Type B pancreatic cell (in vitro differentiated cells): ENCODE data around the gene UGT2A1. TPM values are rescaled to one million over a fixed set of nuclear protein-coding genes. Genes with fewer than 3 reads are reported as not detected.
"Not testable (repeated sequence)": the region's sequence is repeated elsewhere in the genome, so short reads cannot be mapped to it uniquely, and the experiment has no call there.

Experiments
- DNase-seq: peaks from one replicate; pipeline ENCODE4 v3.0.0; 2021; ENCODE audit warnings: mixed read lengths; ENCODE audit not compliant: unreplicated experiment; ENCODE audit errors: extremely low spot score
- H3K27ac Mint-ChIP-seq: 2 replicates; pipeline ENCODE4 v1.8.0; 2021; ENCODE audit warnings: mild to moderate bottlenecking, mixed read lengths
- H3K27me3 Mint-ChIP-seq: 2 replicates; pipeline ENCODE4 v1.8.0; 2021; ENCODE audit warnings: mixed read lengths
- H3K36me3 Mint-ChIP-seq: 2 replicates; pipeline ENCODE4 v1.8.0; 2021; ENCODE audit warnings: mixed read lengths
- H3K4me1 Mint-ChIP-seq: one replicate; pipeline ENCODE4 v1.8.0; 2021; ENCODE audit warnings: mixed read lengths; ENCODE audit not compliant: unreplicated experiment
- H3K4me3 Mint-ChIP-seq: 2 replicates; pipeline ENCODE4 v1.8.0; 2021; ENCODE audit warnings: mild to moderate bottlenecking, mixed read lengths
- H3K9me3 Mint-ChIP-seq: 2 replicates; pipeline ENCODE4 v1.8.0; 2021; ENCODE audit warnings: mixed read lengths
- total RNA-seq: library from RNA; stranded (reverse); gene quantifications from 2 replicates; pipeline ENCODE4 v1.2.1, GENCODE V29; 2021; ENCODE audit warnings: low replicate concordance
- TF ChIP-seq, protein P1 (sequence below): fragments of 200-600 bp; sonication (generic); conservative IDR thresholded peaks from 2 replicates; pipeline ENCODE4 v1.5.0; 2021; ENCODE audit warnings: antibody characterized with exemption, mild to moderate bottlenecking

UGT2A1 gene
- total RNA-seq, 1 donor from 2014 or later = not detected

DNA sequence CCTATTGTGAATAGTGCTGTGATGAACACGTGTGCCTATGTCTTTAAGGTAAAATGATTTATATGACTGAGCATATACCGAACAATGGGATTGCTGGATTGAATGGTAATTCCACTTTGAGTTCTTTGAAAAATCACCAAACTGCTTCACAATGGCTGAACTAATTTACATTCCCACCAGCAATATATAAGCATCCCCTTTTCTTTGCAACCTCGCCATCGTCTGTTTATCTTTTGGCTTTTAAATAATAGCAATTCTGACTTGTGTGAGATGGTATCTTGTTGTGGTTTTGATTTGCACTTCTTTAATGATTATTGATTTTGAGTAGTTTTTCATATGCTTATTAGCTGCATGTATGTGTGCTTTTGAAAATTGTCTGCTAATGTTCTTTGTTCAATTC lies 31.8 kb upstream of the UGT2A1 start:
- H3K27ac Mint-ChIP-seq = no peak overlapping the region
- H3K36me3 Mint-ChIP-seq = no peaks in the 10 kb centered on the region
- no peak overlapping the region for H3K4me3 Mint-ChIP-seq
- TF ChIP-seq, protein P1, sequence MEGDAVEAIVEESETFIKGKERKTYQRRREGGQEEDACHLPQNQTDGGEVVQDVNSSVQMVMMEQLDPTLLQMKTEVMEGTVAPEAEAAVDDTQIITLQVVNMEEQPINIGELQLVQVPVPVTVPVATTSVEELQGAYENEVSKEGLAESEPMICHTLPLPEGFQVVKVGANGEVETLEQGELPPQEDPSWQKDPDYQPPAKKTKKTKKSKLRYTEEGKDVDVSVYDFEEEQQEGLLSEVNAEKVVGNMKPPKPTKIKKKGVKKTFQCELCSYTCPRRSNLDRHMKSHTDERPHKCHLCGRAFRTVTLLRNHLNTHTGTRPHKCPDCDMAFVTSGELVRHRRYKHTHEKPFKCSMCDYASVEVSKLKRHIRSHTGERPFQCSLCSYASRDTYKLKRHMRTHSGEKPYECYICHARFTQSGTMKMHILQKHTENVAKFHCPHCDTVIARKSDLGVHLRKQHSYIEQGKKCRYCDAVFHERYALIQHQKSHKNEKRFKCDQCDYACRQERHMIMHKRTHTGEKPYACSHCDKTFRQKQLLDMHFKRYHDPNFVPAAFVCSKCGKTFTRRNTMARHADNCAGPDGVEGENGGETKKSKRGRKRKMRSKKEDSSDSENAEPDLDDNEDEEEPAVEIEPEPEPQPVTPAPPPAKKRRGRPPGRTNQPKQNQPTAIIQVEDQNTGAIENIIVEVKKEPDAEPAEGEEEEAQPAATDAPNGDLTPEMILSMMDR = no peak
- H3K9me3 Mint-ChIP-seq = no peaks in the 10 kb centered on the region
- peaks cover 3% of the 10 kb centered on the region for H3K4me1 Mint-ChIP-seq
- no peak for DNase-seq
- no peaks in the 10 kb centered on the region for H3K27me3 Mint-ChIP-seq

DNA sequence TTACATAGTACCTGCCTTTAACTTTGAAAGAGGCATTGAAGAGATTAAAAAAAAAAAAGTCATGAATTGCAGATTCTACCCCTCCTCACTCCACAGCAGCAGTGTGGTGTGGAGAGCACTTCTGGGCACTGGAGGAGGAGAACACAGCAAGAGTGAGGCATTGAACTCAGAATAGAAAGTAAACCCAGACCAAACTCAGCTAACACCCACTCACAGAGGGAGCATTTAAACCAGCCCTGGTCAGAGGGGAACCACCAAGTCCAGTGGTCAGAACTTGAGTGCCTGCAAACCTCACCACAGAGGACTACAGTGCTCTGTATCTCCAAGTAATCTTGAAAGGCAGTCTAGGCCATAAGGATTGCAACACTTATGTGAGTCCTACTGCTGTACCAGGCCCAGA lies 15.6 kb upstream of the UGT2A1 start:
- H3K27ac Mint-ChIP-seq = no peak overlapping the region
- H3K36me3 Mint-ChIP-seq = no peaks in the 10 kb centered on the region
- no peak overlapping the region for H3K4me3 Mint-ChIP-seq
- H3K9me3 Mint-ChIP-seq = peaks cover 2% of the 10 kb centered on the region
- no peaks in the 10 kb centered on the region for H3K4me1 Mint-ChIP-seq
- no peak for DNase-seq
- TF ChIP-seq, protein P1 = no peak
- no peaks in the 10 kb centered on the region for H3K27me3 Mint-ChIP-seq

DNA sequence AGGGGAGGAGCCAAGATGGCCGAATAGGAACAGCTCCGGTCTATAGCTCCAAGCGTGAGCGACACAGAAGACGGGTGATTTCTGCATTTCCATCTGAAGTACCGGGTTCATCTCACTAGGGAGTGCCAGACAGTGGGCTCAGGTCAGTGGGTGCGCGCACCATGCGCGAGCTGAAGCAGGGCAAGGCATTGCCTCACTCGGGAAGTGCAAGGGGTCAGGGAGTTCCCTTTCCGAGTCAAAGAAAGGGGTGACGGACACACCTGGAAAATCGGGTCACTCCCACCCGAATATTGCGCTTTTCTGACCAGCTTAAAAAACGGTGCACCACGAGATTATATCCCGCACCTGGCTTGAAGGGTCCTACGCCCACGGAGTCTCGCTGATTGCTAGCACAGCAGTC lies 11.0 kb upstream of the UGT2A1 start:
- not testable (repeated sequence) for H3K27ac Mint-ChIP-seq

GRCh38 chr4:69661130-69661803 lies 8.2 kb upstream of the UGT2A1 start:
- H3K27ac Mint-ChIP-seq, H3K4me3 Mint-ChIP-seq, H3K4me1 Mint-ChIP-seq, H3K36me3 Mint-ChIP-seq, H3K27me3 Mint-ChIP-seq, DNase-seq: not testable (repeated sequence)
- H3K9me3 Mint-ChIP-seq = peaks cover 14% of the 10 kb centered on the region

More for the DNA sequence above, 11.0 kb upstream of the UGT2A1 start:
- not testable (repeated sequence) for DNase-seq, H3K4me1 Mint-ChIP-seq, H3K36me3 Mint-ChIP-seq, H3K27me3 Mint-ChIP-seq, H3K4me3 Mint-ChIP-seq
- H3K9me3 Mint-ChIP-seq = peaks cover 14% of the 10 kb centered on the region

DNA sequence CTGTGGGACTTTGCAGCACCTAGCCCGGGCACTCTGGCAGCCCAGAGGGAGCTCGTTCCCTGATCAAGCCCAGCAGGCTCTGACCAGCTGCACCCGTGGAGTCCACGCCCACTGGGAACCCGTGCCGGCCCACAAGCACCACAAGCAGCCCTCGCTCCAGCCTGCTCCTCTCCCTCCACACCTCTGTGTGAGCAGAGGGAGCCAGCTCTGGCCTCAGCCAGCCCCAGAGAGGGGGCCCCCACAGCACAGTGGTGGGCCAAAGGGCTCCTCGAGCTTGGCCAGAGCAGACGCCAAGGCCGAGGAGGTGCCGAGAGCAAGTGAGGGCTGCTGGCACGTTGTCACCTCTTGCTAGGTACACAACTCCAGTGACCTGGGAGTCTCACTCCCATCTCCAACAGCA lies 5.1 kb upstream of the UGT2A1 start:
- Mint-ChIP-seq H3K4me1 (no peaks in the 10 kb centered on the region), H3K36me3 (peaks cover 6% of the 10 kb centered on the region), H3K27ac (no peak overlapping the region), H3K9me3 (peaks cover 7% of the 10 kb centered on the region), H3K27me3 (no peaks in the 10 kb centered on the region), H3K4me3 (no peak overlapping the region)
- no peak for DNase-seq
- TF ChIP-seq, protein P1 = no peak

DNA sequence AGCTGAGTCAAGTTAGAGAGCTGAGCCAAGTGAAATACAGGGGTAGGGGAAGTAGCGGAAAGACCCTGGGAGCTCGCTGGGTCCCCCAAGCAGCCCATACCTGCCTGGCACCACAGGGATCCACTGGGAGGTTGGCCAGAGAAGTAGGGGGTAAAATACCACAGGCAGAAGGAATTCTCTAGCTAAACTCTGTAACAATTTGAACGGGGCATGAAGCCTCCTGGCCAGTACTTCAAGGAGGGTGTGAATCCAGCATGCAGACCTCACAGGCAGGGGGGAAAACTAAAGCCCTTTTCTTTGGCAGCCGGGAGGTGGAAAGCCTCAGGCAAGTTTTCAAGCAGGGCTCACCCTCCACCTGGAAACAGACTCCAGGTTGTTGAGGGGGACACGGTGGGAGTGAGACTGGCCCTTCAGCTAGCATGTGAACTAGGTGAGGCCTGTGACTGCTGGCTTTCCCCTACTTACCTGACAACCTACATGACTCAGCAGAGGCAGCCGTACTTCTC lies 3.7 kb upstream of the UGT2A1 start:
- no peak overlapping the region for H3K27ac Mint-ChIP-seq
- H3K4me1 Mint-ChIP-seq = no peaks in the 10 kb centered on the region
- H3K27me3 Mint-ChIP-seq = no peaks in the 10 kb centered on the region
- TF ChIP-seq, protein P1 = no peak
- no peaks in the 10 kb centered on the region for H3K9me3 Mint-ChIP-seq
- DNase-seq = no peak
- H3K4me3 Mint-ChIP-seq = no peak overlapping the region
- no peaks in the 10 kb centered on the region for H3K36me3 Mint-ChIP-seq
